Peyer's patch (tissue), 4 donors: ENCODE measurements around the gene KCNIP4.
"Not testable (repeated sequence)": the region's sequence is repeated elsewhere in the genome, so short reads cannot be mapped to it uniquely, and the experiment has no call there.

Experiments used
- POLR2A ChIP-seq, 2 donors: fragments of 450-650 bp; IDR thresholded peaks; one replicate each; pipeline ENCODE4 v1.5.1; 2017; ENCODE audit warnings: antibody characterized with exemption in 2 of 2, mild to moderate bottlenecking in 2 of 2, moderate library complexity in 2 of 2
- TF ChIP-seq, protein P1 (sequence below), 6 experiments: fragments of 450-650 bp in 4 of 6; fragments of 200-600 bp in 2 of 6; sonication (generic) in 1 of 6; IDR thresholded peaks; one replicate each; pipeline ENCODE4 v1.5.1; 2017 to 2019; ENCODE audit warnings: antibody characterized with exemption in 6 of 6, mild to moderate bottlenecking in 3 of 6, moderate library complexity in 1 of 6

DNA sequence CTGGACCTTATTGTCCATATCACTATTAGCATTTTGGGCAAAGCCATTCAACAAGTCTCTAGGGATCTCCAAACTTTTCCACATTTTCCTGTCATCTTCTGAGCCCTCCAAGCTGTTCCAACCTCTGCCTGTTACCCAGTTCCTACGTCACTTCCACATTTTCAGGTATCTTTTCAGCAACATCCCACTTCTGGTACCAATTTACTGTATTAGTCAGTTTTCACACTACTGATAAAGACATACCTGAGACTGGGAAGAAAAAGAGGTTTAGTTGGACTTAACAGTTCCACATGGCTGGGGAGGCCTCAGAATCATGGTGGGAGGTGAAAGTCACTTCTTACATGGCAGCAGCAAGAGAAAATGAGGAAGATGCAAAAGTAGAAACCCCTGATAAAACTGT lies 1165.4 kb downstream of the KCNIP4 start:
- not testable (repeated sequence) for TF ChIP-seq POLR2A (IDR thresholded peaks at IDR 0.05)
- TF ChIP-seq, protein P1, sequence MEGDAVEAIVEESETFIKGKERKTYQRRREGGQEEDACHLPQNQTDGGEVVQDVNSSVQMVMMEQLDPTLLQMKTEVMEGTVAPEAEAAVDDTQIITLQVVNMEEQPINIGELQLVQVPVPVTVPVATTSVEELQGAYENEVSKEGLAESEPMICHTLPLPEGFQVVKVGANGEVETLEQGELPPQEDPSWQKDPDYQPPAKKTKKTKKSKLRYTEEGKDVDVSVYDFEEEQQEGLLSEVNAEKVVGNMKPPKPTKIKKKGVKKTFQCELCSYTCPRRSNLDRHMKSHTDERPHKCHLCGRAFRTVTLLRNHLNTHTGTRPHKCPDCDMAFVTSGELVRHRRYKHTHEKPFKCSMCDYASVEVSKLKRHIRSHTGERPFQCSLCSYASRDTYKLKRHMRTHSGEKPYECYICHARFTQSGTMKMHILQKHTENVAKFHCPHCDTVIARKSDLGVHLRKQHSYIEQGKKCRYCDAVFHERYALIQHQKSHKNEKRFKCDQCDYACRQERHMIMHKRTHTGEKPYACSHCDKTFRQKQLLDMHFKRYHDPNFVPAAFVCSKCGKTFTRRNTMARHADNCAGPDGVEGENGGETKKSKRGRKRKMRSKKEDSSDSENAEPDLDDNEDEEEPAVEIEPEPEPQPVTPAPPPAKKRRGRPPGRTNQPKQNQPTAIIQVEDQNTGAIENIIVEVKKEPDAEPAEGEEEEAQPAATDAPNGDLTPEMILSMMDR (IDR thresholded peaks at IDR 0.05): not testable (repeated sequence)
